Measurements from ENCODE around the gene CIZ1. TPM values are rescaled to one million over a fixed set of nuclear protein-coding genes. Genes with fewer than 3 reads are reported as not detected.
A peak's percentile ranks its signal among the peaks of the same experiment; 100 is the strongest.

The CIZ1 gene
- total and polyA plus RNA-seq, 9 of the 15 experiments (the other 6 are each of a cell fraction or from before 2014, with no cell fraction given), result 6.6 to 329 (median 87.8) TPM

GRCh38 chr9:128208946-128209669 lies 17.7 kb upstream of the CIZ1 start:
- Histone ChIP-seq H3K4me1 (replicated peaks in 1 of 2; ENCODE audit: control insufficient read depth in 2 of 2, insufficient read depth in 2 of 2, low read length in 2 of 2) (peaks cover 10 to 40% of the 10 kb centered on the region in 2 experiments), H3K9me3 (replicated peaks; ENCODE audit: control insufficient read depth, insufficient read depth, low read depth, low read length) (no peaks in the 10 kb centered on the region), H3K27me3 (ENCODE audit: control insufficient read depth in 2 of 2, insufficient read depth in 2 of 2, low read length in 2 of 2) (no peaks in the 10 kb centered on the region), H3K27ac (ENCODE audit: extremely low read depth, low read depth, low read length) (no peak overlapping the region), H3K4me3 (no peak overlapping the region), H3K4me2 (ENCODE audit: insufficient read depth, low read length) (no peak overlapping the region), H2AFZ (ENCODE audit: low read depth, low read length) (no peak overlapping the region), H3K9ac (ENCODE audit: insufficient read depth in 1 of 2, low read depth in 2 of 2, low read length in 2 of 2) (peak overlapping the region in 1 of 2 experiments; percentile 62; a peak in 2 of 4 replicates), H3K36me3 (ENCODE audit: control insufficient read depth, insufficient read depth, low read length) (0 out of 3 replicates have a peak, but pooled peaks cover 4% of the 10 kb centered on the region), H3K79me2 (ENCODE audit: control insufficient read depth, insufficient read depth, low read length) (no peaks in the 10 kb centered on the region), H4K20me1 (replicated peaks; ENCODE audit: control insufficient read depth, insufficient read depth, low read length) (peaks cover 3% of the 10 kb centered on the region; the same call in 1 of the 2 replicates), H3K9me1 (ENCODE audit: control insufficient read depth, insufficient read depth, low read length) (peaks cover 3% of the 10 kb centered on the region)
- no peak for FAIRE-seq
- intact Hi-C loops (cut with micrococcal nuclease), result loop anchor here (5.0 kb wide), 1 partner anchor 47 kb away; the partner anchor contains the start of gene BBLN
- WGBS (ENCODE audit: insufficient coverage, low coverage, missing lambda C conversion rate), result 56% methylated on average over 15 of the region's 15 CpGs
- CTCF ChIA-PET (ENCODE audit: low intra/inter-chr PET ratio), result no interaction called here
- peak; percentile 7; the same call in 2 of the 3 replicates for ATAC-seq
- POLR2A ChIA-PET, result interaction anchor here (0.6 to 1.4 kb wide), 9 partner anchors 8 to 88 kb away, joined by 3 to 6 read pairs (median 4); partner anchors contain the start of gene BBLN
- in situ Hi-C loops (cut with MboI), result no loop called here
- peak in 1 of 4 experiments; percentile 57 for DNase-seq (ENCODE audit: extremely low read depth in 1 of 4, low spot score in 3 of 4)
- BruUV-seq (replicated peaks), result no TSS peak
- TF ChIP-seq ZNF311 (CRISPR knock-in tag; IDR thresholded peaks at IDR 0.05) (no peak), E2F6 (IDR thresholded peaks at IDR 0.05; ENCODE audit: borderline replicate concordance in 1 of 2, extremely low read depth in 1 of 2, insufficient read depth in 1 of 2, insufficient read length in 1 of 2, low read depth in 1 of 2, low read length in 1 of 2, poor library complexity in 1 of 2, severe bottlenecking in 1 of 2) (peak; percentile 25 to 34), ZNF77 (CRISPR knock-in tag; IDR thresholded peaks at IDR 0.05) (no peak), HMG20A (CRISPR knock-in tag; conservative IDR thresholded peaks at IDR 0.05) (no peak), MYC (IDR thresholded peaks at IDR 0.05; ENCODE audit: low read depth, low read length) (peak; percentile 72), MYC (CRISPR knock-in tag; IDR thresholded peaks at IDR 0.05; ENCODE audit: borderline replicate concordance, low read depth) (no peak), ZKSCAN1 (IDR thresholded peaks at IDR 0.05; ENCODE audit: low read depth, low read length) (0 out of 2 replicates have a peak, but pooled peaks have one; percentile 31), ZNF121 (CRISPR knock-in tag; conservative IDR thresholded peaks at IDR 0.05) (no peak), HMBOX1 (IDR thresholded peaks at IDR 0.05) (no peak), SMAD3 (CRISPR knock-in tag; conservative IDR thresholded peaks at IDR 0.05) (no peak), AFF1 (IDR thresholded peaks at IDR 0.05; ENCODE audit: low read depth in 1 of 2, partially characterized antibody in 2 of 2) (no peak), ZFP91 (CRISPR knock-in tag; IDR thresholded peaks at IDR 0.05) (no peak), ETV5 (CRISPR knock-in tag; IDR thresholded peaks at IDR 0.05; ENCODE audit: low read depth) (no peak)

Data from K562 (cell line).